ENCODE measurements around the gene TTC23.
A peak's percentile ranks its signal among the peaks of the same experiment; 100 is the strongest.

TTC23 gene

DNA sequence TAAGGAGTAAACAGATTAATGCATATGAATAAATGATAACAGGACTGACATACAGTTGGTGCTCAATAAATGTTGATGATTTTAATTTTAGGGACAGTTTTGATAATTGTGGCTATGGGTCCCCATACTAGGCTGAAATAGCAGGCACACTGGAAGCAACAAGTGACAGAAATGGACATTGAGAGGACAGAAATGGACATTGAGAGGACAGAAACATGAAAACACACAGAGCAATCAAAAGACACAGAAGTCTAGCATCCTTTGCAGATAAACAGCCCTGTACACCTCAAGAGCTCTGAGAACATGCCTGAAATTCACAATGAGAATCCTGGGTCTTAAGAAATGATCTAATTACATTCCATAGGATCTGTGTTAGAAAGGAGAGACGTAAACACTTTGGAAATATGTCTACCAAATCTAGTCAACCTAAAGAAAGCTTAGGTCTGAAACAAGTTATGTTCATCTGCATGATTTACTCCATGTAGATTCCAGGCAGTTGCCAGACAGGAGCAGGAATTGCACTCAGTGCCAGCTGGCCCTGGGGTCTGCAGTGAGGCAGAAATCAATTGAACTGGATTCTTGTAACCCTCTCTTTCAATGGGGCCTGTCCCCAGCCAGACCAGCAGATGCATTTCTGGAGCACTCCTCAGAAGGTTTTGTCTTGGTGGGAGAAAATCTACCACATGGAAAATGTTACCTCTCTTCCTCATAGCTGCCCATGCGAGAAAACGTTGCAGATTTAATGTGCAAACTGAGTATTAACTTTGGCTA lies 84.2 kb downstream of the TTC23 start:
- no peak for DNase-seq (ENCODE audit: low spot score)

DNA sequence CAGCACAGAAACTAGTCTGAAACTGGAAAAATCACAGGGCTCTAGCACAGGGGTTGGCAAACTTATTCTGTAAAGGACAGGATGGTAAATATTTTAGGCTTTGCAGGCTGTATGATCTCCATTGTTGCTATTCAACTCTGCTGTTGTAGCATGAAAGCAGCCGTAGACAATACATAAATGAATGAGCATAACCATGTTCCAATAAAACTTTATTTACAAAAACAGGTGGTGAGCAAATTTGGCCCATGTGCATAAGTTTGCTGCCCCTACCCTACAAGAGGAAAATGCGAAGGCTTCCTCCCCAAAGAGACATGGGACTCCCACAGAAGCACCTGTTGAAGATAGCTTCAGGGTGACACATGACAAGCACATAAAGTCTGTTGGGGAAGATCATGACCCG lies 85.3 kb downstream of the TTC23 start:
- no peak for DNase-seq (ENCODE audit: low spot score)

DNA sequence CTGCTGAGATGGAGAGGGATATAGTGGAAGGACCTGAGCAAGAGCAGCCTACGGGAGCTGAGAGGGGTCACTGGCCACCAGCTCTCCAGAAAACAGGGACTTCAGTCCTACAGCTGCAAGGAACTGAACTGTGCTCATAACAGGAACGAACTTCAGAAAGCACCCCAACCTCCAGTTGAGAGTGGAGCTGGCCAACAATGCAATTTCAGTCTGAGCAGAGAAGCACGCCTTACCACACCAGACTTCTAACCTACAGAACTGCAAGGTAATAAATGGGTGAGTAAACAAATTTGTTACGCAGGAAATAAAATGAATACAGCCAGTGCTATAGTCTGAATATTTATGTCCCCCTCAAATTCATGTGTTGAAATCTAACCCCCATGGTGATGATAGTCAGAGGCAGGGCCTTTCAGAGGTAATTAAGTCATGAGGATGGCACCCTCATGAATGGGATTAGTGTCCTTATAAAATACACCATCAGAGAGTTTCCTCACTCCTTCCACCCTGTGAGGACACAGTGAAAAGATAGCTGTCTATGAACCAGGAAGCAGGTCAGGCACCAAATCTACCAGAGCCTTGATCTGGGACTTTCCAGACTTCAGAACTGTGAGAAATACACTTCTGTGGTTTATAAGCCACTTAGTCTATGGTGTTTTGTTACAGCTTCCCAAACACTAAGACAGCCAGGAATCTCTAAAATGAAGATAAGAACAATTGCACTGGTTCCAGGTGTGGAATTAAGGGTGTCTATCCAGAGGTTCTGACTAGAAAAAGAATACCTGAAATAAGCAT lies 85.9 kb downstream of the TTC23 start:
- DNase-seq (ENCODE audit: low spot score) = peak; percentile 46

DNA sequence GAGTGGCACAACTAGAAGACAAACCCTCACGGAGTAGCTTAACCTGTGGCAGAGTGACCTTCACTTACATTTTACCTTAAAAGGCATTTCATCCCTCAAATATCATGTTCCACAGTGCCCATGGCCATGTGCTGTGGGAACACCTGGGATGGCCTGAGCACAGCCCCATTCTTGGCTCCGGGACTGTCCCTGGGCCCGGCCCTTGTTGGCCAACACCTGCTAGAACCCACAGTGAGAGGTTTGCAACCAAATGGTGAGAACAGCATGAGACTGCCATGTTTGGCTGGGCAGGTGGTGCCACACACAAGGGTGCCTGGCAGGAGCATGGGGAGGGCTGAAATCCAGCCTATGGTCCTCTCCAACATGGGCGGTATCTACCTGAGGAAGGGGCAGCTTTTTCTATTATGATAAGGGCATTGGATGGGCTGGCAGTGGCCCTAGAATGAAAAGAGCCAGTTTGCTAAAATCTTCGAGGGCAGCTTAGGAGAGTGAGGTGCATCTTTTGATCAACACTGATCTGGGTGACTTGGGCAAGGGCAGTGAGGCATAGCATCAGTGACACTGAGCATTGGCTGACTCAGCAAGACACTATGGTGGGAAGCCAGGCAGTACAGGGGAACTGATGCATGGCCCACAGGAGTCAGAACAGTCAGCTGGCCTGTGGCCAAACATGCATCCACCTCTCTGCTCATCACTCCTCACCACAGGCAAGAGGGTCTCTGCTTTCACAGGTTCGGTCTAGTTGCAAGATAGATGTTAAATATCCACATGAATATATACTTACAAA lies 90.6 kb downstream of the TTC23 start:
- peak; percentile 74 for DNase-seq (ENCODE audit: low spot score)

DNA sequence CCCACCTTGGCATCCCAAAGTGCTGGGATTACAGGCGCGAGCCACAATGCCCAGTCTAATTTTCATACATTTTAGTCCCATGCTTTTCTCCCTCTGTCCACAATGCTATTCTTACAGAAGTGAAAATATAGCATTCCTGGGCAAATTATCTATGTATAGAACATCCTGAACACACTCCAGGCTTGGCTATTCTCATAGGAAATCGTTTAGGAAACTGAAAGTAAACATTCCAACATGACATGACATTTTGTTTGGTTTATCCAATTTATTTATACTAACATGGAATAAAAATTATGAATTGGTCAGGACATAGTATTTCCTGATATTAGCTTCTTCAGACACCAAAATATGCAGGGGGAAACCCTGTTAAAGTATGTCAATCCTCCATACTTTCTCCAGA lies 91.9 kb downstream of the TTC23 start:
- no peak for DNase-seq (ENCODE audit: low spot score)

DNA sequence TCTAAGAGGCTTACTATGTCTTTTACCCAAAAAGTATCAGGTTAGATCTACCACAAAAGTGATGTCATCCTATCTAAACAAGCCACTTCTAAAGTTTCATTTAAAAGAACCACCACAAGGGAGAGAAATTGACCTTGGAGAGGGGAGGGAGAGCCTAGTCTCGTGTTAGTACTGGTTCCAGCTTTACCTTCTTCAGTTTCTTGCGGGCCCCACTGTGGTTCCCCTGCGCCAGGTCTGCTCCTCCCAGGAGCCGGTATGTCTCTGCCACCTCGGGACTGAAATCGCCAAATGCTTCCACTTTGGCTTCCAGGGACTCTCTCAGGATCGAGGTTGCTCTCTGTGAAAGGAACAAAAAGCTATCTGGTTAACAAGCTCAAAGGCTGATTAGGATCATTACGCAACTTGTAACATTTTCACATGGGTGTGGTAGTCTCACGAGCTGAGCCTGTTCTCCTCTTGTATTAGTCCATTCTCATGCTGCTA lies 93.4 kb downstream of the TTC23 start:
- no peak for DNase-seq (ENCODE audit: low spot score)

DNA sequence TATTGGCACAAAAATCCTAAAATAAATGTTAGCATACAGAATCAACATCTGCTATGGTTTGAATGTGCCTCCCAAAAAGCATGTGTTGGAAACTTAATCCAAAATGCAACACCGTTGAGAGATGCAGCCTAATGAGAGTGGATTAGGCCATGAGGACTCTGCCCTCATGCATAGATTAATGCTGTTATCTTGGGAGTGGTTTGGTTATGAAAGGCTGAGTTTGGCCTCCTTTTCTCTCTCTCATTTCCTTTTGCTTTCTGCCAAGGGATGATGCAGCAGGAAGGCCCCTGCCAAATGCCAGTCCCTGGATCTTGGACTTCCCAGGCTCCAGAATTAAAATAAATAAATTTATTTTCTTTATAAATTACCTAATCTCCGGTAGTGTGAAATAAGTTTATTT lies 95.1 kb downstream of the TTC23 start:
- no peak for DNase-seq (ENCODE audit: low spot score)

DNA sequence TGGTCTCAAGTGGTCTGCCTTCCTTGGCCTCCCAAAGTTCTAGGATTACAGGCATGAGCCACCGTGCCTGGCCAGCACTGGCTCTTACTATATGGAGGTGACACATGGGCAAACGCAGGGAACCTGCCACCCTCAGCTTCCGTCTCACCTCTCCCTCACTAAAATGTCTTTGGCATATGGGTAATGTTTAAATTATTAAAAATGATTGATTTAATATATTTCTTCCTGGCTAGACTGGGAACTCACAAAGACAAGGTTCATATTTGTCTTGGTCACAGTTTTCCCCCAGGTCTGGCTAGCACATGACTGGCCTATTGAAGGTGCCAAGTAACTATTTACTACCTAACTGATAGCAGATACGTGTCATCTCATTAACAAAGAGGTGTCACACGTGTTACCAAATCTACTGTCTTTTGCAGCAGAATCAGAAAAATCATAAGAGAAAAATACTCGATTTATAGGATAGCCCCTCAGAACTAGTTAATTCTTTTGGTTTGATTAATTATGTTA lies 96.3 kb downstream of the TTC23 start:
- no peak for DNase-seq (ENCODE audit: low spot score)

DNA sequence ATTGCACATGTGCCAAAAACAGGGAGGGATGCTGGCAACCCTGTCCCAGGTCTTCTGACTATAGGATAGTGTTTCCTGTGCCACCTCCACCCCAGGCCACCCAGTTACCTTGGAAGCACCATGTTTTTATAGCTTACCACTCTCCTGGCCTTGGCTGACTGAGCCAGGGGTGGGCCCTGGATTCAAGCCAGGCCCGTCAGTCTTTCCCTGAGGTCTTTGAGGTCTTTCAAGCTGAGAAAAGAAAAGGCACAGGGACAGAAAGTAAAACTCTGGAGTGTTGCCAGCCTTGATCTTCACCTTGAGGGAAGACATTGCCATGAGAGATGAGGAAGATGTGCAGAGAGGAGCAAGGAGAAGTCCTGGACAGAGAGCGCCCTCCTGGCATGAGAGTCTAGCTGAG lies 98.2 kb downstream of the TTC23 start:
- no peak for DNase-seq (ENCODE audit: low spot score)

DNA sequence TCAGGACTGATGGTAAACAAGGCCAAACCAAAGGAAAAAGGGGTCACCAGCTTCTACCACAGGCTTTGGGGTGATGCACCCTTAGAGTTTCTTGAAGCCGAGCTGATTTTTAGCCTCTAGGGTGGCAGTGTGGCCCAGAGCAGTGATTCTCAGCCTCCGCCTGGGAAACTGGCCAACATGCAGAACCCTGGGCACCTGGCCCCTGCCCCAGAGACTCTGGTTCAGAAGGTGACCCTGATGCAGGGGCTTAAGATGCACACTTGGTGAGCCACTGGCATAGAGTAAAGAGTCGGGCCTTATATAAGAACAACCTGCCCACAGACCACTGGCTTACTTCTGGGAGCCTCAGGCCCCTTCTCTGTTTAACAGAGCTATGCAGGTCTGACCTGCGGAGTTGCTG lies 100.0 kb downstream of the TTC23 start:
- DNase-seq (ENCODE audit: low spot score) = no peak

DNA sequence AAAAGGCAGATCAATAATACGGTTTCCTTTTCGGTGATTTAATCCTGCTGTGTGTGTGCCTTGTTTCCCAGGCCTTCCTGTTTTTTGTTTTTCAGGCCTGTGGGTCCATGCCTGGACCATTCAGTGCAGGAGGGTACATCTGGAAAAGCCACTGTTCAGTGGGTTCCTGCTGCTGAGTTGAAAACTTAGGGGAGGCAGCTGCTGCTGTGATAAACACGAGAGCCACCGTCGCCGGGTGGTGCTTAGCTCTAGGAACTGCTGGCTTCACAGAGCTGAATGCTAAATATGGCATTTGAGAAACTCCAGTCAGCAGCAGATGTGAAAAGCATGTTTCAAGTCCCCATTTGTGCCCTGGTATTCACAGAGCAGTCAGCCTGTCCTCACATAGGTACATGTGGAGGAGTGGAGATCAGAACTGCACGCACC lies 100.5 kb downstream of the TTC23 start:
- DNase-seq (ENCODE audit: low spot score) = no peak

DNA sequence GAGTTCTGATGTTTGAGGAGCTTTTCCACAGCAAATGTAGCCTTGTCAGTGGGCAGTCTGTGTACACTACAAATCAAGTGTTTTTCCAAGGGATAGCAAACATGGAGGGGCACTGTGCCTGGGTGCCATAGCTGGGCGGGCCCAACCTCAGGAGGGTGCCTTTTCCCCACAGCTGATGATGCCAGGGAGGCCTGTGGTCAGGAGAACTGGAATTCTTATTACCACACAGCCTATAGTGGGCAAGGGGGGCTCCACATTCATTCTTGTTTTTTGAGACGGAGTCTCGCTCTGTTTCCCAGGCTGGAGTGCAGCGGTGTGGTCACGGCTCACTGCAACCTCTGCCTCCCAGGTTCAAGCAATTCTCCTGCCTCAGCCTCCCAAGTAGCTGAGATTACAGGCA lies 102.7 kb downstream of the TTC23 start:
- no peak for DNase-seq (ENCODE audit: low spot score)

DNA sequence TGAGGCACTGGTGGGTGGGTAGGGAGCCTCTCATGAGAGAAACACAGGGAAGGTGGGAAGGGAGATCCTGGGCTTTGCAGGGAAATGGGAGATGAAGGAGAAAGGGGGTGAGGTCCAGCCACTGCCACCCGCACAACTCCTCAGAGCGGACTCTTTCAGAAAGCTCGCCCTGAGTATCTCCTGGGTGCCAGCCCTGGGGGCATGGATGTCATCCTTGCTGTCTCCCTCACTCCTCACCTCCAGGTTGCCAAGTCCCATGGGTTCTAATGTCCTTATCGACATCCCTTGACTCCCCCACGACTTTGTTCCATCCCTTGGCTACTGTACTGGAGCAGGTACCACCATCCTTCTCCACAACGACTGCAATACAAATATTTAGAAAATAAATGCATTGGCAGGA lies 103.6 kb downstream of the TTC23 start:
- DNase-seq (ENCODE audit: low spot score) = no peak

DNA sequence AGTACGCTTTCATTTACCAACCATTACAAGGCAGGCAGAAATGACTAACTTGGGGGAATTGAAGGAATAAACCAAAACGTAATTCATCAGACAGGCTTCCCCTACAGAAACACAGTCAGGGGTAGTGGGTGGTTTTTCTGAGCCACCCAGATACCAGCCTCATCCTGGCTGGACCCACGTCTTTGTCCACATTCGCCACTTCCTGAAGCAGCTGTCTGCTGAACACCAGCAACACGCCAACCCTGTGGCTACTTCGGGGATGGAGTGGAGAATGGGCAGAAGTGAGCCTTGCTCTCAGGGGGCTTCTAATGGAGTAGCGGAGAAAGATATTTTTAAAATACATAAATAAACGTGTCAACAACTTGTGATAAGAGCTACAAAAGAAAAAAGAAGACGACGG lies 104.4 kb downstream of the TTC23 start:
- DNase-seq (ENCODE audit: low spot score) = no peak

DNA sequence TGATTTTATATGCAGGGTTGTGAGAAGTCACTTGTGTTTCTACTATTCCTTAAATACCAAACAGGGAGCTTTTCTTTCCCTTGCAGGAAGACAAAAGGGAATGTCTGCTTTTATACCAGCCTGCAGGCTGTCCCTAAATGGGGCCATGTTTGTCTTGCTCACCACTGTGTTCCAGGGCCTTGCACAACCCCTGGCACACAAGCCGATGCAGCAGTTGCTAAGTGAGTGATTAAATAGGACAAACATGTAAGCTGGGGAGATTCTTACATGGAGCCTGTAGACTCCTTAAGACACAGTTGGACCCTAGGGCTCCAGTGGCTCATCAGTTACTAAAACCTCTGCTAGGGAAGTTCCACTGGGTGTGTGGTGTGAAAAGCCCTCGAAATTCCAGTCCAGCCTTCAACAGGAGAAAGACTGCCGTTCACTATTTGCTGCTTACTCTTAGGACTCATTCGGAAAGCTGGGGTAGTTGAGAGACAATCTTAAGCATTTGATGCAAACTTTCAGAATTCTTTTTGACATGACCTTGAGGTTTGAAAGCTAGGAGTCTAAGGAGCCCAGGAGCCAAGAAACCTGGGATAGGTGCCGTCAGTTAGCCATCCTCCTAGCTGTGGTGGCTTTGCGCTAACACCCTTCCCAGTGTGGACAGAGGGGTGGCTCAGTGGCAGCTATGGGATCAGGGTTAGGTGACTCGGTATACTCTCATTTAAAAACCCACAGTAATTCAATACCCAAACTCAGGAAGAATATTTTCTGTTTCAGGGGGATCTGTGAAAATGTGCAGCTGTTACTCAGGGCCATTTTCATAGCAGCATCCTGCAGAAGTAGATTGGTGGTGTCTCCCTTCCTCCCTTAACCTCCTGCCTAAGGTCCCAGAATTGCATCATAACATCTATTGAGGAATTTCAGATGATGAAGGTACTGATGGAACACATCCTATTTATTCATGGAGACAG lies 105.4 kb downstream of the TTC23 start:
- peak; percentile 32 for DNase-seq (ENCODE audit: low spot score)

DNA sequence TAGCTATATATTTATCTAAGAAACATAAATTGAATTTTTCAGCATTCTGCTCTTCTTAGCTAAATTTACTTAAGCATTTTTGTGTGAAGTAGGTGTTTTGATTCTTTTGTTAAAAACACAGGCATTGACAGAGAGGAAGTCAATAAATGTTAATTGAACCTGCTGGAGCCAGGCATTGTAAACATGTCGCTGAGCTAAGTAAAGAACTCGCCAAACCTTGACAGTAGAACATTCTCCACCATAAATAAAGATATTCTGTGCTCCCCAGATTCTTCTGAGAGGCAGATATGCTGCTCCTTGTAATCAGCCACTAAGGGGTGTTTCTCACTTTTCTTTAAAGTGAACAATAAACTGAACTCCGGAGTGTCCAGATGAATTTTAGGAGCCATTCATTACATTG lies 106.1 kb downstream of the TTC23 start:
- DNase-seq (ENCODE audit: low spot score) = no peak

DNA sequence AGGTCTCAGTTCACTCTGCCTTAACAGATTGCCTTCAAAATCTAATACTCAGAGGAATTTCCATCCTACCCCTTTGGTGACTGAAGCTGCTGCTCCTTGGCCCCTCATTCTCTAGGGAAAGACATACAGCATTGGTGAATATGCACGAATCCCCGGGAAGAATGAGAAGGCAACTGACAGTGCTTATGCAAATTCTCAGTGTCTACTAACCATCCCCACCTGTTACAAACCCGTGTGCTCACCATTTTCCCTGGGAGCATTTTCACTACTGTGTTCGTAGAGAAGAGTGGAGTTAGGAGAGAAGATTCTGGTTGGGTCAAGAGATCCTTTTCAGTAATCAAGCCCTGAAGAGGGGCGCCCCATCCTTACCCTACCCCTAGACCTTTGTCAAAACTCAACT lies 106.8 kb downstream of the TTC23 start:
- DNase-seq (ENCODE audit: low spot score) = no peak

DNA sequence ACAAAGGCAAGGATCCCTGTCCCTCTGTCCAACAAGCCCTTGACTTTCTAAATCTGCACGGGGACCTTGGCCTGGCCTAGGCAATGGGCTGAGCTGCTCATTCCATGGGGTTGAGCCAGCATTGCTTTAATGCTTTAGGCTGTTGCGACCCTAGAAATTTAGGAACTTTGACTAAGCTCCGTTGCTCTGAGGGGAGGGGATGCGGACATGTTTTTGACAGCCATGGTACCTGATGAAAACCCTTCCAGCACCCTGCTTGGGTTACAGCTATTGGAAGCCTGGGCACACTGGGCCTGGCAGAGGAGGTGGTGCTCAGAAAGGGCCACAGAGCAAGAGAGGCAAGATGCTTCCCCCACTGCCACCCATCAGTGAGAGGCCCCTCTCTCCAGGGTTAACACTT lies 107.4 kb downstream of the TTC23 start:
- DNase-seq (ENCODE audit: low spot score) = no peak

DNA sequence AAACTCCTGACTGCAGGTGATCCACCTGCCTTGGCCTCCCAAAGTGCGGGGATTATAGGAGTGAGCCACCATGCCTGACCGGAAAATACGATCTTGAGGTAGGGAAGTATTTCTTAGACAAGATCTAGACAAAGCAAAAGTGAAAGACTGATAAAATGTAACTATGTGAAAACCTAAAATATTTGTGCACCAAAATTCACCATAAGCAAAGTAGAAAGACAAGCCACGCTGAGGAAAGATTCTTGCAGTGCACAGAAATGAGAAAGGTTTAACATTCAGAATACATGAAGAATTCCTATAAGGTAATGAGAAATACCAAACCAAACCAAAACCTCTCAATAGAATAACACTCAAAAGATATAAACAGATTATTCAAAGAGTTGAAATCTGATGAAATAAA lies 108.8 kb downstream of the TTC23 start:
- no peak for DNase-seq (ENCODE audit: low spot score)

DNA sequence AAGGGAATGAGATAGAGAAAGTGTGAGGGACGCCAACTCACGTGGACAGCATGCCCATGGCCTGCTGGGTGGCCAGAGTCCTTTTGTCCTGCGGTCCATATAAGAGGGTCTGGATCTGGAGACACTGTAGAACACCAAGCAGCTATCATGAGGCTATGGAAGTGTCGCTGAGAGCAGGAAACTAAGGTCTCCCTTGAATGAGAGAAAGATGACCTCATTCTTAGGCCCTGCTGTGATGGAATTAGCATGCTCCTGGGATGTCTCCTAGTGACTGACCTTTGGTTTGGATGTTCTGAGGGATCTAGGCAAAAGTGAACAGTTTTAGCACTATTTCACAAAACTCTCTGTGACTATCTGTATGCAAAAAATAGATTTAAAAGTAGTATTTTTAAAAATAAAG lies 110.1 kb downstream of the TTC23 start:
- no peak for DNase-seq (ENCODE audit: low spot score)

DNA sequence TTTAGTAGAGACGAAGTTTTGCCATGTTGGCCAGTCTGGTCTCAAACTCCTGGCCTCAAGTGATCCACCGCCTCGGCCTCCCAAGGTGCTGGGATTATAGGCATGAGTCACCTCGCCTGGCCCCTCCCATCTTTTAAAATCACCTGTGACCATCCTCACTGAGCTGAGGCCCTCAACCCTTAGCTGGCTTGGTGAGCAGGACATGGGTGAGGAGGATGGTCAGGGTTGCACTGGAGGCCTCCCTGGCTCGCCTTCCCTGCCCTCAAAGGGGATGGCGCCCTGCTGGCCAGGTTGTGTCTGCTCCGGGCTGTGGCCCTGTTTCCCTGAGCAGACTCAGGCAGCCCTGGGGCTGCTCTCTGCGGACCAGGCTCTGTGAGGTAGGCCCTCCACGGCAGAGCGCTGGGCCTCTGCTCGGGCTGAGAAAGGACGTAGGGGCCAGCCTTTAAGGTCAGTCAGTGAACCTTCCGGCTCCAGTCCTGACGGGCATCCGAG lies 110.8 kb downstream of the TTC23 start:
- DNase-seq (ENCODE audit: low spot score) = no peak

Measured in kidney tubule cell (primary cell).